Fibroblast of the aortic adventitia (primary cell): ENCODE data around the gene KCNK15. TPM values are rescaled to one million over a fixed set of nuclear protein-coding genes. Genes with fewer than 3 reads are reported as not detected.
A peak's percentile ranks its signal among the peaks of the same experiment; 100 is the strongest.
"Not testable (repeated sequence)": the region's sequence is repeated elsewhere in the genome, so short reads cannot be mapped to it uniquely, and the experiment has no call there.

Source experiments
- DNase-seq: peaks from one replicate; pipeline ENCODE4 v3.0.0-alpha.2; 2010; ENCODE audit warnings: low read depth
- H3K4me3 ChIP-seq: 2 replicates; pipeline ENCODE4 v1.5.1; 2011; ENCODE audit warnings: low read depth, mild to moderate bottlenecking, control low read depth, low read length, moderate library complexity
- CTCF ChIP-seq: IDR thresholded peaks from 2 replicates; pipeline ENCODE4 v1.5.1; 2011; ENCODE audit warnings: mild to moderate bottlenecking, low read length, control low read depth, inconsistent platforms; ENCODE audit not compliant: insufficient read depth
- total RNA-seq: library from RNA; depleted of rRNA; stranded (reverse); fragments of >200 nt; gene quantifications from 2 replicates; pipeline ENCODE4 v1.2.3, GENCODE V29; 2012; ENCODE audit warnings: low replicate concordance

Gene KCNK15
- total RNA-seq, result 4.2 and 8.5 TPM in 2 replicates

- no peak for TF ChIP-seq CTCF
- DNase-seq, result no peak
- H3K4me3 ChIP-seq, result peak within 1 kb of the TSS; percentile 63
Measured at GRCh38 chr20:44745598-44746366, at the start of gene KCNK15. TSS of gene KCNK15 (plus strand) at chr20:44745865. CDS start at chr20:44745911, 46 bp downstream.

DNA sequence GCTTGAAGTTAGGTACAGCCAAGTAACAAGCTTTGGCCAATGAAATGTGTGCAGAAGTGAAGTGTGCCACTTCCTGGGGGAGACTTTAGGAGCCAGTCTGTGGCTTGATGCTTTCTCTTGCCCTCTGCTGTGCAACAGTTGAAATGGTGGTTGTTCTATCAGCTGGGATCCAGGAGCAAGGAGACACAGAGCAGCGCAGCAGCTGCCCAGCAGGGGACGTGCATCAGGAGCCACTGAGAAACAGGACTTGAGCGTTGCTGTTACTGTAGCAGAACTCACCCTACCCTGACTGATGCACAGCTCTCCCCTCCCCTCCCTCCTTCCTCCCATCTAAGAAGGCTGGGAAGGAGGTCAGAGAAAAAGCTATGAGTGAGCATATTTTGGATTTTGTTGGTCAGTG lies 49.4 kb upstream of the KCNK15 start:
- peak; percentile 11 for TF ChIP-seq CTCF
- DNase-seq, result no peak
- H3K4me3 ChIP-seq, result no peak overlapping the region

DNA sequence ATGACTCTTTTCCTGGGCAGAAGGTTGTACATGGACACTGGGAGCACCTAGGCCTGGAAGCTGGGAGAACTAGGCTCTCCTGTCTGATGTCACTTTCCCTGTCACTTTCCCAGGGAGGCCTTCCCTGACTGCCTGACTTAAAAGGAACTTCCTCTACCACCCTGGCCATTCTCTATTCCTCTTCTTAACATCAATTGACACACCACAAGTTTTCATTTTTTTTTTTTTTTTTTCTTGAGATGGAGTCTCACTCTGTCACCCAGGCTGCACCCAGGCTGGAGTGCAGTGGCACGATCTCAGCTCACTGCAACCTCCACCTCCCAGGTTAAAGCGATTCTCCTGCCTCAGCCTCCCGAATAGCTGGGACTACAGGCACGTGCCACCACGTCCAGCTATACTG lies 48.6 kb upstream of the KCNK15 start:
- DNase-seq, H3K4me3 ChIP-seq: not testable (repeated sequence)

DNA sequence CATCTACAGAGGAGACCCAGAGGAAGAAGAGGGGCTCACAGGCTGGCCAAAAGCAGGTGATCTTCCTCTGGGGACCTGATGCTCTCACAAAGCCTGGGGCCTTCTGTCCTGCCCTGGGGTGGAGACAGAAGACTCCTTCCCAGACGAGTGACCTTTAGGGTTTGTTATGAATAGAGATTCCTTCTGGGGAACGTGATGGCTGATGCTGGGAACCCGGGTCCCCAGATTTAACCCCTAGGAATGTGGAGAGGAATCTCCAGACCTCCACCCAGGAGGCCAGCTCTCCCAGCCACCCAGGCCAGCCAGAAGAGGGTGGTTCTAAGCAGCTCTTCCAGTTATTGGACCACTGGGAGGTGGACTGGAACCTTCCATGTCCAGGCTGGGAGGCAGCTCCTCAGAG lies 47.3 kb upstream of the KCNK15 start:
- TF ChIP-seq CTCF, result no peak
- H3K4me3 ChIP-seq, result no peak overlapping the region
- DNase-seq, result no peak

GRCh38 chr20:44700306-44700705 lies 45.4 kb upstream of the KCNK15 start:
- no peak for TF ChIP-seq CTCF
- H3K4me3 ChIP-seq, result no peak overlapping the region

GRCh38 chr20:44701118-44701857 lies 44.4 kb upstream of the KCNK15 start:
- DNase-seq, result no peak
- no peak overlapping the region for H3K4me3 ChIP-seq
- no peak for TF ChIP-seq CTCF

More at GRCh38 chr20:44700306-44700705, 45.4 kb upstream of the KCNK15 start:
- DNase-seq, result no peak

DNA sequence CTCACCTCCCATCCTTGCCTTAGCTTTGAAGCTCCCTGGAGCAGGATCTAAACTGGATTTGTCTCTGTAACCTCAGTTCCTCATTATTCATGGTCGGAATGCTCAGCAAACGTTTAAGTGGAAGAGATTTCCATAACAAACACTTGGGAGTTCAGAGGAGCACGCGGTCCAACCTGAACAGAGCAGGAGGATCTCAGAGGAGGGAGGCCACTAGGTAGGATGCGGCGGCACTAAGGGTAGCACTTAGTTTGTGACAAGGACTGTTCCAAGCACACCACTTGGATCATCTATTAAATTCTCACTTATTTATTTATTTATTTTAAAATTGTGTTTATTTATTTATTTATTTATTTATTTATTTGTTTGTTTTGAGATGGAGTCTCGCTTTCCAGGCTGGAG lies 43.8 kb upstream of the KCNK15 start:
- DNase-seq, result no peak
- no peak for TF ChIP-seq CTCF
- no peak overlapping the region for H3K4me3 ChIP-seq
